NT2/D1 (cell line): ENCODE results near the gene TSSK2.

ENCODE experiments used
- SUZ12 ChIP-seq: IDR thresholded peaks from 2 replicates; pipeline ENCODE4 v1.6.1; 2011; ENCODE audit not compliant: insufficient read length, insufficient read depth; ENCODE audit errors: extremely low read depth
- YY1 ChIP-seq: IDR thresholded peaks from 2 replicates; pipeline ENCODE4 v1.6.1; 2011; ENCODE audit not compliant: insufficient read length, insufficient read depth

- TF ChIP-seq YY1 (no peak), SUZ12 (no peak)
These were observed 18.2 kb downstream of the TSSK2 start for GRCh38 chr22:19149047-19149883.
